Activated B cell treated with CpG ODN at 0.5 μM for 24 hours (primary cell): ENCODE results near the gene KLK3. TPM values are rescaled to one million over a fixed set of nuclear protein-coding genes. Genes with fewer than 3 reads are reported as not detected.

ENCODE experiments used
- ATAC-seq: fragments of 200-7000 bp; cut with Tn5 transposase; one replicate; pipeline ENCODE4 v1.10.0; 2021; ENCODE audit warnings: low read depth, mild to moderate bottlenecking, moderate library complexity
- CTCF ChIA-PET: fragments of 350-600 bp; sonication (Branson Sonifier 250); formaldehyde crosslinking; loops from one replicate; lab custom pipeline; 2021; ENCODE audit warnings: antibody characterized with exemption; lab: Charles Lee
- POLR2A ChIA-PET: fragments of 350-600 bp; sonication (Branson Sonifier 250); formaldehyde crosslinking; loops from one replicate; lab custom pipeline; 2021; ENCODE audit warnings: antibody characterized with exemption; lab: Charles Lee
- DNase-seq: peaks from one replicate; pipeline ENCODE4 v3.0.0; 2022
- H3K27ac Mint-ChIP-seq: one replicate; pipeline ENCODE4 v1.8.0; 2020; ENCODE audit warnings: mixed read lengths
- H3K27me3 Mint-ChIP-seq: one replicate; pipeline ENCODE4 v1.8.0; 2021; ENCODE audit warnings: mixed read lengths
- H3K36me3 Mint-ChIP-seq: one replicate; pipeline ENCODE4 v1.8.0; 2021; ENCODE audit warnings: low read depth, mixed read lengths
- H3K4me1 Mint-ChIP-seq: one replicate; pipeline ENCODE4 v1.8.0; 2021; ENCODE audit warnings: mixed read lengths
- H3K4me3 Mint-ChIP-seq: one replicate; pipeline ENCODE4 v1.8.0; 2020; ENCODE audit warnings: mild to moderate bottlenecking, mixed read lengths
- H3K9me3 Mint-ChIP-seq: one replicate; pipeline ENCODE4 v1.8.0; 2020; ENCODE audit warnings: mixed read lengths
- intact Hi-C: fragments of 100-400 bp; cut with micrococcal nuclease; formaldehyde crosslinking; loops from one replicate; pipeline ENCODE4 v1.15.1; 2024
- total RNA-seq: library from RNA; stranded (reverse); gene quantifications from 2 replicates; pipeline ENCODE4 v1.2.3, GENCODE V29; 2022
- TF ChIP-seq, protein P1 (sequence below): fragments of 200-600 bp; IDR thresholded peaks from one replicate; pipeline ENCODE4 v1.8.0; 2022; ENCODE audit warnings: antibody characterized with exemption, mild to moderate bottlenecking

Gene KLK3
- total RNA-seq, 1 donor from 2014 or later, result not detected

DNA sequence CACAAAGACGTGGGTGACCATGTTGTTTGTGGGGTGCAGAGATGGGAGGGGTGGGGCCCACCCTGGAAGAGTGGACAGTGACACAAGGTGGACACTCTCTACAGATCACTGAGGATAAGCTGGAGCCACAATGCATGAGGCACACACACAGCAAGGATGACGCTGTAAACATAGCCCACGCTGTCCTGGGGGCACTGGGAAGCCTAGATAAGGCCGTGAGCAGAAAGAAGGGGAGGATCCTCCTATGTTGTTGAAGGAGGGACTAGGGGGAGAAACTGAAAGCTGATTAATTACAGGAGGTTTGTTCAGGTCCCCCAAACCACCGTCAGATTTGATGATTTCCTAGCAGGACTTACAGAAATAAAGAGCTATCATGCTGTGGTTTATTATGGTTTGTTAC, 24.1 kb downstream of the KLK3 start:
- H3K27me3 Mint-ChIP-seq, result peaks cover 4% of the 10 kb centered on the region
- ChIA-PET POLR2A (no interaction called here), CTCF (interaction anchor here (0.9 to 1.2 kb wide), 2 partner anchors 43 to 594 kb away, joined by 3 to 5 read pairs; no protein-coding TSS in a partner anchor)
- H3K4me1 Mint-ChIP-seq, result peaks cover 7% of the 10 kb centered on the region
- intact Hi-C loops, result no loop called here
- TF ChIP-seq, protein P1, sequence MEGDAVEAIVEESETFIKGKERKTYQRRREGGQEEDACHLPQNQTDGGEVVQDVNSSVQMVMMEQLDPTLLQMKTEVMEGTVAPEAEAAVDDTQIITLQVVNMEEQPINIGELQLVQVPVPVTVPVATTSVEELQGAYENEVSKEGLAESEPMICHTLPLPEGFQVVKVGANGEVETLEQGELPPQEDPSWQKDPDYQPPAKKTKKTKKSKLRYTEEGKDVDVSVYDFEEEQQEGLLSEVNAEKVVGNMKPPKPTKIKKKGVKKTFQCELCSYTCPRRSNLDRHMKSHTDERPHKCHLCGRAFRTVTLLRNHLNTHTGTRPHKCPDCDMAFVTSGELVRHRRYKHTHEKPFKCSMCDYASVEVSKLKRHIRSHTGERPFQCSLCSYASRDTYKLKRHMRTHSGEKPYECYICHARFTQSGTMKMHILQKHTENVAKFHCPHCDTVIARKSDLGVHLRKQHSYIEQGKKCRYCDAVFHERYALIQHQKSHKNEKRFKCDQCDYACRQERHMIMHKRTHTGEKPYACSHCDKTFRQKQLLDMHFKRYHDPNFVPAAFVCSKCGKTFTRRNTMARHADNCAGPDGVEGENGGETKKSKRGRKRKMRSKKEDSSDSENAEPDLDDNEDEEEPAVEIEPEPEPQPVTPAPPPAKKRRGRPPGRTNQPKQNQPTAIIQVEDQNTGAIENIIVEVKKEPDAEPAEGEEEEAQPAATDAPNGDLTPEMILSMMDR, result no peak
- no peak overlapping the region for H3K27ac Mint-ChIP-seq
- H3K36me3 Mint-ChIP-seq, result no peaks in the 10 kb centered on the region
- DNase-seq (no peak), ATAC-seq (no peak)
- no peak overlapping the region for H3K4me3 Mint-ChIP-seq
- H3K9me3 Mint-ChIP-seq, result no peaks in the 10 kb centered on the region

GRCh38 chr19:50880241-50880640, 25.5 kb downstream of the KLK3 start:
- H3K4me3 Mint-ChIP-seq, result no peak overlapping the region
- ATAC-seq (no peak), DNase-seq (no peak)
- peaks cover 7% of the 10 kb centered on the region for H3K4me1 Mint-ChIP-seq
- ChIA-PET CTCF (no interaction called here), POLR2A (no interaction called here)
- TF ChIP-seq, protein P1, result no peak
- no peaks in the 10 kb centered on the region for H3K9me3 Mint-ChIP-seq
- H3K36me3 Mint-ChIP-seq, result no peaks in the 10 kb centered on the region
- no peak overlapping the region for H3K27ac Mint-ChIP-seq
- intact Hi-C loops, result no loop called here
- H3K27me3 Mint-ChIP-seq, result peaks cover 4% of the 10 kb centered on the region

GRCh38 chr19:50882188-50882587, 27.5 kb downstream of the KLK3 start:
- ChIA-PET CTCF (interaction anchor here (1.3 kb wide), 1 partner anchor 40 kb away, joined by 9 read pairs; no protein-coding TSS in a partner anchor), POLR2A (no interaction called here)
- peaks cover 6% of the 10 kb centered on the region for H3K27me3 Mint-ChIP-seq

GRCh38 chr19:50889638-50890037, 34.9 kb downstream of the KLK3 start:
- TF ChIP-seq, protein P1, result no peak
- Mint-ChIP-seq H3K9me3 (no peaks in the 10 kb centered on the region), H3K27ac (no peak overlapping the region), H3K36me3 (no peaks in the 10 kb centered on the region), H3K27me3 (peaks cover 4% of the 10 kb centered on the region), H3K4me3 (no peak overlapping the region), H3K4me1 (peaks cover 37% of the 10 kb centered on the region)
- POLR2A ChIA-PET, result interaction anchor here (1.5 kb wide), 1 partner anchor 9 kb away, joined by 5 read pairs; no protein-coding TSS in a partner anchor
- intact Hi-C loops, result no loop called here
- no peak for DNase-seq
- CTCF ChIA-PET, result interaction anchor here (1.0 kb wide), 1 partner anchor 32 kb away, joined by 3 read pairs; no protein-coding TSS in a partner anchor
- ATAC-seq, result no peak

More at GRCh38 chr19:50882188-50882587, 27.5 kb downstream of the KLK3 start:
- DNase-seq (no peak), ATAC-seq (no peak)
- intact Hi-C loops, result loop anchor here (1.0 kb wide), 1 partner anchor 40 kb away; no protein-coding TSS in a partner anchor
- TF ChIP-seq, protein P1, result no peak
- H3K27ac Mint-ChIP-seq, result no peak overlapping the region
- no peak overlapping the region for H3K4me3 Mint-ChIP-seq
- no peaks in the 10 kb centered on the region for H3K36me3 Mint-ChIP-seq
- H3K9me3 Mint-ChIP-seq, result no peaks in the 10 kb centered on the region
- peaks cover 7% of the 10 kb centered on the region for H3K4me1 Mint-ChIP-seq

- peak; percentile 72 for ATAC-seq
- Mint-ChIP-seq H3K27me3 (peaks cover 4% of the 10 kb centered on the region), H3K4me3 (peak overlapping the region; percentile 5), H3K27ac (peak overlapping the region; percentile 62), H3K36me3 (no peaks in the 10 kb centered on the region), H3K4me1 (peaks cover 43% of the 10 kb centered on the region), H3K9me3 (peaks cover 4% of the 10 kb centered on the region)
- no peak for DNase-seq
- intact Hi-C loops, result loop anchor here (1.0 kb wide), 1 partner anchor 73 kb away; no protein-coding TSS in a partner anchor
- ChIA-PET CTCF (no interaction called here), POLR2A (interaction anchor here (1.5 kb wide), 1 partner anchor 8 kb away, joined by 5 read pairs; no protein-coding TSS in a partner anchor)
- TF ChIP-seq, protein P1, result no peak
Measured at GRCh38 chr19:50890422-50891252, 35.9 kb downstream of the KLK3 start.
